ENCODE measurements around the gene TNC.

Gene TNC

GRCh38 chr9:115015018-115015635 lies 102.8 kb downstream of the TNC start:
- no peak for DNase-seq (ENCODE audit: low read depth in 3 of 3, low spot score in 1 of 3)

GRCh38 chr9:115014438-115014837 lies 103.5 kb downstream of the TNC start:
- no peak for DNase-seq (ENCODE audit: low read depth in 3 of 3, low spot score in 1 of 3)

GRCh38 chr9:115013998-115014397 lies 104.0 kb downstream of the TNC start:
- peak; percentile 60 to 68 (median 63) for DNase-seq (ENCODE audit: low read depth in 3 of 3, low spot score in 1 of 3)

GRCh38 chr9:115012486-115012885 lies 105.5 kb downstream of the TNC start:
- DNase-seq (ENCODE audit: low read depth in 3 of 3, low spot score in 1 of 3): no peak

GRCh38 chr9:115010874-115011273 lies 107.1 kb downstream of the TNC start:
- no peak for DNase-seq (ENCODE audit: low read depth in 3 of 3, low spot score in 1 of 3)

GRCh38 chr9:115008536-115009270 lies 109.3 kb downstream of the TNC start:
- no peak for DNase-seq (ENCODE audit: low read depth in 3 of 3, low spot score in 1 of 3)

GRCh38 chr9:115006660-115007059 lies 111.3 kb downstream of the TNC start:
- no peak for DNase-seq (ENCODE audit: low read depth in 3 of 3, low spot score in 1 of 3)

GRCh38 chr9:115005322-115005721 lies 112.6 kb downstream of the TNC start:
- DNase-seq (ENCODE audit: low read depth in 3 of 3, low spot score in 1 of 3): no peak

GRCh38 chr9:115004545-115004944 lies 113.4 kb downstream of the TNC start:
- DNase-seq (ENCODE audit: low read depth in 3 of 3, low spot score in 1 of 3): no peak

- no peak for DNase-seq (ENCODE audit: low read depth in 3 of 3, low spot score in 1 of 3)
Observed at GRCh38 chr9:115002371-115003120, 115.4 kb downstream of the TNC start.

- no peak for DNase-seq (ENCODE audit: low read depth in 3 of 3, low spot score in 1 of 3)
Observed at GRCh38 chr9:115000217-115000639, 117.7 kb downstream of the TNC start.

GRCh38 chr9:114998326-114998725 lies 119.6 kb downstream of the TNC start:
- no peak for DNase-seq (ENCODE audit: low read depth in 3 of 3, low spot score in 1 of 3)

GRCh38 chr9:114995681-114996221 lies 122.2 kb downstream of the TNC start:
- no peak for DNase-seq (ENCODE audit: low read depth in 3 of 3, low spot score in 1 of 3)

GRCh38 chr9:114994768-114995167 lies 123.2 kb downstream of the TNC start:
- DNase-seq (ENCODE audit: low read depth in 3 of 3, low spot score in 1 of 3): no peak

- DNase-seq (ENCODE audit: low read depth in 3 of 3, low spot score in 1 of 3): no peak
Observed at GRCh38 chr9:114991861-114992260, 126.1 kb downstream of the TNC start.

GRCh38 chr9:114990901-114991300 lies 127.1 kb downstream of the TNC start:
- DNase-seq (ENCODE audit: low read depth in 3 of 3, low spot score in 1 of 3): no peak

- peak in 1 of 3 donors; percentile 34 for DNase-seq (ENCODE audit: low read depth in 3 of 3, low spot score in 1 of 3)
Observed at GRCh38 chr9:114989600-114990410, 128.2 kb downstream of the TNC start.

- no peak for DNase-seq (ENCODE audit: low read depth in 3 of 3, low spot score in 1 of 3)
Observed at GRCh38 chr9:114988962-114989599, 128.9 kb downstream of the TNC start.

- no peak for DNase-seq (ENCODE audit: low read depth in 3 of 3, low spot score in 1 of 3)
Observed at GRCh38 chr9:114987116-114987515, 130.8 kb downstream of the TNC start.

- DNase-seq (ENCODE audit: low read depth in 3 of 3, low spot score in 1 of 3): no peak
Observed at GRCh38 chr9:114985959-114986501, 131.9 kb downstream of the TNC start.

All from stimulated activated CD4-positive, alpha-beta T cell treated with anti-CD3 and anti-CD28 coated beads, TNF-alpha, amount 100 ng/mL, for 1 hour (primary cell).